Ovary (tissue), 9 donors: ENCODE measurements around the gene CLDND2. TPM values are rescaled to one million over a fixed set of nuclear protein-coding genes. Genes with fewer than 3 reads are reported as not detected.

Source experiments
- DNase-seq, 5 donors: peaks; one replicate each; pipeline ENCODE4 v3.0.0-alpha.2; 2019 to 2020
- H3K27ac ChIP-seq, 2 donors: fragments of 200-600 bp; one replicate each; pipeline versions ENCODE4 v1.5.1 to v1.8.0; 2019 to 2022
- H3K27me3 ChIP-seq: fragments of 200-600 bp; one replicate; pipeline ENCODE4 v1.8.0; 2022
- H3K36me3 ChIP-seq: fragments of 200-600 bp; sonication (generic); one replicate; pipeline ENCODE4 v1.5.1; 2019
- H3K4me1 ChIP-seq: one replicate; pipeline ENCODE4 v1.8.1; 2013; ENCODE audit warnings: mild to moderate bottlenecking, moderate library complexity; ENCODE audit not compliant: insufficient read depth
- H3K4me3 ChIP-seq: fragments of 200-600 bp; sonication (generic); one replicate; pipeline ENCODE4 v1.5.1; 2017
- H3K9me3 ChIP-seq, 2 donors: fragments of 200-600 bp in 1 of 2; sonication (generic) in 1 of 2; one replicate each; pipeline versions ENCODE4 v1.5.1 to v1.8.1; 2013 to 2019; ENCODE audit warnings: mild to moderate bottlenecking in 1 of 2, moderate library complexity in 1 of 2
- CTCF ChIP-seq, 3 donors: fragments of 450-650 bp in 2 of 3; fragments of 200-600 bp in 1 of 3; IDR thresholded peaks; one replicate each; pipeline versions ENCODE4 v1.5.1 to v1.8.0; 2016 to 2022; ENCODE audit warnings: antibody characterized with exemption in 3 of 3, mild to moderate bottlenecking in 1 of 3
- EP300 ChIP-seq: sonication (generic); formaldehyde crosslinking; IDR thresholded peaks from one replicate; pipeline ENCODE4 v1.6.1; 2017; ENCODE audit warnings: antibody characterized with exemption
- POLR2A ChIP-seq: fragments of 450-650 bp; IDR thresholded peaks from one replicate; pipeline ENCODE4 v1.6.1; 2017; ENCODE audit warnings: antibody characterized with exemption, mild to moderate bottlenecking, moderate library complexity
- WGBS, 3 donors: extraction: QIAGEN DNeasy Blood & Tissue Kit in 1 of 3; methylation state at CpG; one replicate each; pipeline versions ENCODE4 v1.1.5 to v1.1.7; 2013 to 2017; 5-methylcytosine and 5-hydroxymethylcytosine counted together
- intact Hi-C, 4 donors: fragments of 100-400 bp; cut with DNase I; formaldehyde crosslinking; loops; one replicate each; pipeline versions ENCODE4 v1.11.0 to v1.15.1; 2022 to 2023
- polyA plus RNA-seq, 2 donors: library from polyadenylated mRNA; stranded (reverse); fragments of 200-250 nt in 1 of 2; fragments of 350-450 nt in 1 of 2; fragmentation: Illumina TruSeq in 1 of 2; extraction: RNeasy Lipid Tissue Mini Kit (QIAGEN cat#74804) in 1 of 2; gene quantifications; one replicate each; pipeline ENCODE4 v1.2.3, GENCODE V29; 2013 to 2014
- total RNA-seq, 7 donors: library from RNA; depleted of rRNA in 2 of 7; stranded (reverse); fragments of >200 nt in 2 of 7; fragmentation: NEBNext Ultra II Directional in 3 of 7; extraction: Animal tissue kit (Norgen Biotek cat#: 25700) in 3 of 7; gene quantifications; one replicate each; pipeline versions ENCODE4 v1.1.0 to v1.2.4, GENCODE V29; 2016 to 2023
- donor health status: DM: no; HTN: no; CAD: no; lungs with moderate emphysema.
- donor health status: DM: no; HTN: no; CAD: no.
- donor health status: Bipolar disorder and iron deficiency.
- donor health status: DM: yes; HTN: yes; CAD: no.
- donor health status: DM: no; HTN: no; CAD: no.
- donor health status: DM: yes; HTN: yes; CAD: no.

The CLDND2 gene
- total and polyA plus RNA-seq, 9 donors = 0.59 to 1.9 (median 1.4) TPM; not detected in 4

GRCh38 chr19:51317968-51318367 lies 50.8 kb downstream of the CLDND2 start:
- Histone ChIP-seq H3K4me3 (no peak overlapping the region), H3K4me1 (peaks cover 6% of the 10 kb centered on the region), H3K27me3 (no peaks in the 10 kb centered on the region), H3K27ac (no peak overlapping the region), H3K36me3 (no peaks in the 10 kb centered on the region), H3K9me3 (no peaks in the 10 kb centered on the region)
- intact Hi-C loops = no loop called here
- no peak for DNase-seq
- 75 to 88% (median 85%) methylated on average over 1 of the region's 1 CpG for WGBS, 3 donors
- TF ChIP-seq POLR2A = no peak
- no peak for TF ChIP-seq CTCF (IDR thresholded peaks at IDR 0.05)
- no peak for TF ChIP-seq EP300

DNA sequence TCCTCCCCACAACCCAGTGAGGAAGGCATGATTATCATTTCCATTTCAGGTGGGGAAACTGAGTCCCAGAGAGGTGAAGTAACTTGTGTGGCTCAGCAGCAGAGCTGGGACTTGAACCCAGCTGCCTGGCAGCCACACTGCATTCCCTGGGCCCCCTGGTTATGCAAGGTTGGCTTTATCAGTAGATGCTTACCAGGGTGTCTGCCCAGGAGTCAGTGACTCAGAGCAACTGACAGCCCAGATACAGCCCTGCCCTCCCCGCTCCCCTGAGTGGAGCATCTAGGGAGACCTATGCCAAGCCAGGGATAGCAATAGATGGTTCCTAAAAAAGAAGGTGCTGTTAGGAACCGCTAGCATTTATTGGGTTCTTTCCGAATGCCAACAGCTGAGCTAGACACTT lies 51.4 kb downstream of the CLDND2 start:
- WGBS, 3 donors = 81 to 82% (median 81%) methylated on average over 3 of the region's 3 CpGs
- H3K27me3 ChIP-seq = no peaks in the 10 kb centered on the region

More for the DNA sequence above, 51.4 kb downstream of the CLDND2 start:
- H3K27ac ChIP-seq = no peak overlapping the region
- H3K4me1 ChIP-seq = peaks cover 6% of the 10 kb centered on the region
- no peak for DNase-seq
- H3K36me3 ChIP-seq = no peaks in the 10 kb centered on the region
- intact Hi-C loops = no loop called here
- H3K4me3 ChIP-seq = no peak overlapping the region
- TF ChIP-seq EP300 = no peak
- TF ChIP-seq CTCF (IDR thresholded peaks at IDR 0.05) = no peak
- TF ChIP-seq POLR2A = no peak
- no peaks in the 10 kb centered on the region for H3K9me3 ChIP-seq

Other genes starting within 250 kb of the CLDND2 start
- gene SIGLEC9, start 244.1 kb downstream of the CLDND2 start, total RNA-seq = 10 to 100 TPM in 1 of 7 donors, 1 to 10 TPM in 6; 1.7 to 10.4 (median 3.1) TPM
- gene SIGLEC9, start 244.1 kb downstream of the CLDND2 start, polyA plus RNA-seq = 1 to 10 TPM; 2.5 TPM
- 1 to 10 TPM in 3 of 7 donors, under 1 TPM in 2, not detected in 2; 0.38 to 3.0 (median 1.5) TPM for gene SIGLEC7, start 226.7 kb downstream of the CLDND2 start, total RNA-seq
- 1 to 10 TPM in 1 of 2 donors, under 1 TPM in 1; 0.39 to 3.7 TPM for gene SIGLEC7, start 226.7 kb downstream of the CLDND2 start, polyA plus RNA-seq
- 1 to 10 TPM; 1.4 to 6.9 (median 2.7) TPM for gene CD33, start 143.9 kb downstream of the CLDND2 start, total RNA-seq
- 10 to 100 TPM in 1 of 2 donors, 1 to 10 TPM in 1; 1.3 to 16.5 TPM for gene CD33, start 143.9 kb downstream of the CLDND2 start, polyA plus RNA-seq
- gene SIGLECL1, start 117.9 kb downstream of the CLDND2 start, total RNA-seq = not detected
- gene SIGLECL1, start 117.9 kb downstream of the CLDND2 start, polyA plus RNA-seq = not detected
- gene IGLON5, start 57.4 kb downstream of the CLDND2 start, total RNA-seq = under 1 TPM in 6 of 7 donors, not detected in 1; 0.08 to 0.96 (median 0.29) TPM
- 1 to 10 TPM in 1 of 2 donors, under 1 TPM in 1; 0.13 to 1.6 TPM for gene IGLON5, start 57.4 kb downstream of the CLDND2 start, polyA plus RNA-seq
- 1 to 10 TPM; 1.8 to 8.1 (median 5.4) TPM for gene VSIG10L, start 26.9 kb downstream of the CLDND2 start, total RNA-seq
- gene VSIG10L, start 26.9 kb downstream of the CLDND2 start, polyA plus RNA-seq = 1 to 10 TPM; 4.4 to 6.9 TPM
- gene ETFB, start 2.6 kb downstream of the CLDND2 start, total RNA-seq = 10 to 100 TPM; 38.7 to 91.3 (median 63.3) TPM
- 10 to 100 TPM; 12.4 to 86.7 TPM for gene ETFB, start 2.6 kb downstream of the CLDND2 start, polyA plus RNA-seq
- 1 to 10 TPM in 5 of 7 donors, under 1 TPM in 2; 0.40 to 3.1 (median 1.5) TPM for gene NKG7, start 3.7 kb upstream of the CLDND2 start, total RNA-seq
- gene NKG7, start 3.7 kb upstream of the CLDND2 start, polyA plus RNA-seq = 1 to 10 TPM; 1.6 to 4.4 TPM
- gene LIM2, start 19.0 kb upstream of the CLDND2 start, total RNA-seq = not detected
- gene LIM2, start 19.0 kb upstream of the CLDND2 start, polyA plus RNA-seq = not detected
- gene C19orf84, start 21.6 kb upstream of the CLDND2 start, total RNA-seq = not detected
- under 1 TPM in 1 of 2 donors, not detected in 1; 0.47 TPM for gene C19orf84, start 21.6 kb upstream of the CLDND2 start, polyA plus RNA-seq
- gene SIGLEC10, start 48.6 kb upstream of the CLDND2 start, total RNA-seq = 1 to 10 TPM; 1.4 to 9.4 (median 4.6) TPM
- 1 to 10 TPM in 1 of 2 donors, under 1 TPM in 1; 0.30 to 1.3 TPM for gene SIGLEC10, start 48.6 kb upstream of the CLDND2 start, polyA plus RNA-seq
- gene SIGLEC8, start 89.5 kb upstream of the CLDND2 start, total RNA-seq = 1 to 10 TPM in 1 of 7 donors, under 1 TPM in 4, not detected in 2; 0.24 to 1.6 (median 0.92) TPM
- gene SIGLEC8, start 89.5 kb upstream of the CLDND2 start, polyA plus RNA-seq = 1 to 10 TPM in 1 of 2 donors, under 1 TPM in 1; 0.05 to 1.6 TPM
- gene CEACAM18, start 109.5 kb upstream of the CLDND2 start, total RNA-seq = not detected
- not detected for gene CEACAM18, start 109.5 kb upstream of the CLDND2 start, polyA plus RNA-seq
- under 1 TPM in 2 of 7 donors, not detected in 5; 0.23 to 0.25 TPM for gene SIGLEC12, start 132.8 kb upstream of the CLDND2 start, total RNA-seq
- under 1 TPM in 1 of 2 donors, not detected in 1; 0.73 TPM for gene SIGLEC12, start 132.8 kb upstream of the CLDND2 start, polyA plus RNA-seq
- gene SIGLEC6, start 162.7 kb upstream of the CLDND2 start, total RNA-seq = under 1 TPM in 2 of 7 donors, not detected in 5; 0.40 to 0.45 TPM
- gene SIGLEC6, start 162.7 kb upstream of the CLDND2 start, polyA plus RNA-seq = under 1 TPM; 0.19 to 0.67 TPM
- gene ZNF175, start 202.3 kb upstream of the CLDND2 start, total RNA-seq = 10 to 100 TPM in 5 of 7 donors, 1 to 10 TPM in 2; 4.3 to 17.3 (median 13.1) TPM
- 10 to 100 TPM in 1 of 2 donors, 1 to 10 TPM in 1; 5.4 to 12.3 TPM for gene ZNF175, start 202.3 kb upstream of the CLDND2 start, polyA plus RNA-seq